ENCODE data around the gene TIAM2.
"Not testable (repeated sequence)": the region's sequence is repeated elsewhere in the genome, so short reads cannot be mapped to it uniquely, and the experiment has no call there.

Gene TIAM2

DNA sequence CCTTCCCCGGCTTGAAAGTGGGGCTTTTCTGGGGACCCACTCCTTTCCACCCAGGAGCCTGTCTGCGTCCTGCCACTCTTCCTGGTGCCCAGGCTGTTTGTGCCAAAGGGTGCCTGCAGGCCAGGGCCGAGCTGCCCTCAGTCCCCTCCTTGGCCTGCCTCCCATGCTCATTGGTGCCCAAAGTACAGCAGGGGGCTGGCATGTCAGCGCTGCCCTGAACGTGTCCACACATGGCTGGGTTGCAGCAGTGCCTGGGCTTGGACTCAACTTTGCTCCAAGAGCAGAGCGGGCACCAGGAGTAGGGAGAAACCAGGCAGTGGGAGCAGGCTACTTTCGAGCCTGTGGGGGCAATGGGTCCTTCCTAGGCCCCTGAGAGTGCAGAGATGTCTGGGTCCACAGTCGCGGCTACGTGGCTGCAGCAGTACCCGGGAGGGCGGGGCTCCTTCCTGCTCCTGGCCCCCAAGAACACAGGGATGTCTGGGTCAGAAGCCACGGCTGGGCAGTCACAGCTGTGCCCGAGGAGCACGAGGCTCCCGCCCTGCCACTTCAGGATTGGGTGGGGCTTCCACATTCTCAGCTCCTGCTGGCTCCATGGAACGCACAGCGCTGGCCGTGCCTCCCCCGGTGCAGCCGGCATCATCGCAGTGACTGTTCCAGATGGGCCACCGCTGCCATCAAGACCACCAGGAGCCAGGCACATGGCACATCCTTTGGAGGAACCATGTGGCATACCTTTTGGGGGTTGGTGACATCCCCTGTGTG, 218.7 kb downstream of the TIAM2 start:
- Histone ChIP-seq H3K9ac (ENCODE audit: low read depth, low read length) (no peak overlapping the region), H3K4me2 (ENCODE audit: insufficient read depth, low read length) (no peak overlapping the region), H3K4me3 (ENCODE audit: low read depth in 1 of 2, low read length in 2 of 2) (no peak overlapping the region), H3K27ac (ENCODE audit: low read length) (no peak overlapping the region), H3K4me1 (ENCODE audit: insufficient read depth, low read length) (no peaks in the 10 kb centered on the region), H3K79me2 (ENCODE audit: insufficient read depth, low read length) (no peaks in the 10 kb centered on the region), H3K27me3 (ENCODE audit: insufficient read depth, low read length, poor library complexity) (no peaks in the 10 kb centered on the region), H3K36me3 (ENCODE audit: insufficient read depth, low read length) (no peaks in the 10 kb centered on the region), H3K9me3 (ENCODE audit: insufficient read depth, low read length, severe bottlenecking) (no peaks in the 10 kb centered on the region), H4K20me1 (ENCODE audit: insufficient read depth, low read length) (no peaks in the 10 kb centered on the region), H2AFZ (ENCODE audit: low read depth, low read length) (no peak overlapping the region)
- DNase-seq (no peak), ATAC-seq (ENCODE audit: insufficient read depth, low read depth) (no peak)
- TF ChIP-seq, protein P1, sequence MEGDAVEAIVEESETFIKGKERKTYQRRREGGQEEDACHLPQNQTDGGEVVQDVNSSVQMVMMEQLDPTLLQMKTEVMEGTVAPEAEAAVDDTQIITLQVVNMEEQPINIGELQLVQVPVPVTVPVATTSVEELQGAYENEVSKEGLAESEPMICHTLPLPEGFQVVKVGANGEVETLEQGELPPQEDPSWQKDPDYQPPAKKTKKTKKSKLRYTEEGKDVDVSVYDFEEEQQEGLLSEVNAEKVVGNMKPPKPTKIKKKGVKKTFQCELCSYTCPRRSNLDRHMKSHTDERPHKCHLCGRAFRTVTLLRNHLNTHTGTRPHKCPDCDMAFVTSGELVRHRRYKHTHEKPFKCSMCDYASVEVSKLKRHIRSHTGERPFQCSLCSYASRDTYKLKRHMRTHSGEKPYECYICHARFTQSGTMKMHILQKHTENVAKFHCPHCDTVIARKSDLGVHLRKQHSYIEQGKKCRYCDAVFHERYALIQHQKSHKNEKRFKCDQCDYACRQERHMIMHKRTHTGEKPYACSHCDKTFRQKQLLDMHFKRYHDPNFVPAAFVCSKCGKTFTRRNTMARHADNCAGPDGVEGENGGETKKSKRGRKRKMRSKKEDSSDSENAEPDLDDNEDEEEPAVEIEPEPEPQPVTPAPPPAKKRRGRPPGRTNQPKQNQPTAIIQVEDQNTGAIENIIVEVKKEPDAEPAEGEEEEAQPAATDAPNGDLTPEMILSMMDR (IDR thresholded peaks at IDR 0.05; ENCODE audit: borderline replicate concordance, extremely low read depth, low read length, poor library complexity, severe bottlenecking): no peak
- no peak for TF ChIP-seq EZH2 (IDR thresholded peaks at IDR 0.05; ENCODE audit: borderline replicate concordance, low read depth, low read length, severe bottlenecking)

DNA sequence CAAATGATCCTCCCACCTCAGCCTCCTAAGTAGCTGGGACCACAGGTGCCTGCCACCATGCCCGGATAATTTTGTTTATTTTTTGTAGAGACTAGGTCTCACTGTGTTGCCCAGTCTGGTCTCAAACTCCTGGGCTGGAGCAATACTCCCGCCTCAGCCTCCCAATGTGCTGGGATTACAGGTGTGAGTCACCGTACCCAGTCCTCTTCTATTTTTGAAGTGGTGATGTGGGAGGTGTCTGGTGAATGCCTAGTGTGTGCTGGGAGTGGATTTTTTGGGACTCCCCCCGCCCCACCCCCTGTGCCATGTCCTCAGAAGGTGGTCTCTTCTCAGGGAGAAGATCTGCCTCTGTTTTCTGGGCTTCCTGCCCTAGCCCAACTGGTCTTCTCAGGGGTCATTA, 220.8 kb downstream of the TIAM2 start:
- DNase-seq (no peak), ATAC-seq (ENCODE audit: insufficient read depth, low read depth) (no peak)
- no peaks in the 10 kb centered on the region for H3K27me3 ChIP-seq (ENCODE audit: insufficient read depth, low read length, poor library complexity)
- H2AFZ ChIP-seq (ENCODE audit: low read depth, low read length): no peak overlapping the region
- H3K79me2 ChIP-seq (ENCODE audit: insufficient read depth, low read length): no peaks in the 10 kb centered on the region
- H4K20me1 ChIP-seq (ENCODE audit: insufficient read depth, low read length): no peaks in the 10 kb centered on the region
- H3K4me3 ChIP-seq (ENCODE audit: low read depth in 1 of 2, low read length in 2 of 2): no peak overlapping the region
- H3K27ac ChIP-seq (ENCODE audit: low read length): no peak overlapping the region
- H3K36me3 ChIP-seq (ENCODE audit: insufficient read depth, low read length): no peaks in the 10 kb centered on the region
- no peaks in the 10 kb centered on the region for H3K9me3 ChIP-seq (ENCODE audit: insufficient read depth, low read length, severe bottlenecking)
- H3K9ac ChIP-seq (ENCODE audit: low read depth, low read length): no peak overlapping the region
- H3K4me1 ChIP-seq (ENCODE audit: insufficient read depth, low read length): no peaks in the 10 kb centered on the region
- H3K4me2 ChIP-seq (ENCODE audit: insufficient read depth, low read length): no peak overlapping the region
- TF ChIP-seq, protein P1 (IDR thresholded peaks at IDR 0.05; ENCODE audit: borderline replicate concordance, extremely low read depth, low read length, poor library complexity, severe bottlenecking): no peak
- TF ChIP-seq EZH2 (IDR thresholded peaks at IDR 0.05; ENCODE audit: borderline replicate concordance, low read depth, low read length, severe bottlenecking): no peak

DNA sequence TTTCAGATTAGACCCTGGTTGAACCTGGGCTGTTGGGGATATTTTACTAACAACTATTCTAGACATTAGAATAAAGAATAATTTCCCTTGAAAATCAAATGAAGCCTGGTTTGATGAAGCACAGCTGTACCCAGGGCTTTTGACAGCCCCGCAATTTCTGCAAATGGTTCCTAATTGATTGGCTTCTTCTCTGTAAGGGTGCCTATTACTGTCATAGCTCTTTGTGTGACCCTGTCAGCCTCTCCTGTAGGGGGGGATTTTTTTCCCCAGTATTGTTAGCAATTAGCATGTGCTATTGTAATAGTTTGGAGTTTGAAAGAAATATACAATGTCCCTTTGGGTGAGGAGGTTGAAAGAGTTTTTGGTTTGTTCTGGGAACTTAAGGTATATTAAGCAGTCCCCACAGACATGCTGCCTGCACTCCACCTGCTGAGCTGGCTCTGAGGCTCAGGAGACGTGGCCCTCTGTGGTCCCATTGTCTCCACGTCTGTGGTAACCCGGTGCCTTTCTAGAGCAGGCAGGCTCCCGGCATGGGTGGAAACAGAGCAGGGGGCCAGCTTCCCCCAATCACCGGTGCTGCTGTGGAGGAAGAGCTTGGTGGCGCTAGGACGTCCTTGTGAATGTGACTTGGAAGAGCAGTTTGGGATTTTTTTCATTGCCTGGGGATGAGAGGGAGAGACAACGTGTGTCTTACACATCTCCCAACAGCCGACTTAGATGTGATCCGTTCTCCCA, 221.4 kb downstream of the TIAM2 start:
- H3K9me3 ChIP-seq (ENCODE audit: insufficient read depth, low read length, severe bottlenecking): no peaks in the 10 kb centered on the region
- H3K36me3 ChIP-seq (ENCODE audit: insufficient read depth, low read length): no peaks in the 10 kb centered on the region
- H3K4me2 ChIP-seq (ENCODE audit: insufficient read depth, low read length): no peak overlapping the region
- ATAC-seq (ENCODE audit: insufficient read depth, low read depth) (no peak), DNase-seq (no peak)
- H2AFZ ChIP-seq (ENCODE audit: low read depth, low read length): no peak overlapping the region
- no peaks in the 10 kb centered on the region for H3K4me1 ChIP-seq (ENCODE audit: insufficient read depth, low read length)
- no peaks in the 10 kb centered on the region for H4K20me1 ChIP-seq (ENCODE audit: insufficient read depth, low read length)
- H3K27me3 ChIP-seq (ENCODE audit: insufficient read depth, low read length, poor library complexity): no peaks in the 10 kb centered on the region
- no peaks in the 10 kb centered on the region for H3K79me2 ChIP-seq (ENCODE audit: insufficient read depth, low read length)
- no peak for TF ChIP-seq EZH2 (IDR thresholded peaks at IDR 0.05; ENCODE audit: borderline replicate concordance, low read depth, low read length, severe bottlenecking)
- TF ChIP-seq, protein P1 (IDR thresholded peaks at IDR 0.05; ENCODE audit: borderline replicate concordance, extremely low read depth, low read length, poor library complexity, severe bottlenecking): no peak
- H3K4me3 ChIP-seq (ENCODE audit: low read depth in 1 of 2, low read length in 2 of 2): no peak overlapping the region
- no peak overlapping the region for H3K27ac ChIP-seq (ENCODE audit: low read length)
- no peak overlapping the region for H3K9ac ChIP-seq (ENCODE audit: low read depth, low read length)

DNA sequence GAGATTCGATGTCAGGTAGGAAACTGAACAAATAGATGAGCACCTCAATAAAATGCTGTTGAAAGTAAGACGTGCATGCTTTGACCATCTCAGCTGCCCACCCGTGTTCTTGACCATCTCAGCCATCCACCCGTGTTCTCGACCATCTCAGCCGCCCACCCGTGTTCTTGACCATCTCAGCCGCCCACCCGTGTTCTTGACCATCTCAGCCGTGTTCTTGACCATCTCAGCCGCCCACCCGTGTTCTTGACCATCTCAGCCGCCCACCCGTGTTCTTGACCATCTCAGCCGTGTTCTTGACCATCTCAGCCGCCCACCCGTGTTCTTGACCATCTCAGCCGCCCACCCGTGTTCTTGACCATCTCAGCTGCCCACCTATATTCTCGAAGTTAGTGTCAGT, 223.6 kb downstream of the TIAM2 start:
- not testable (repeated sequence) for H4K20me1 ChIP-seq (ENCODE audit: insufficient read depth, low read length); H3K79me2 ChIP-seq (ENCODE audit: insufficient read depth, low read length); H3K36me3 ChIP-seq (ENCODE audit: insufficient read depth, low read length); H3K4me3 ChIP-seq (ENCODE audit: low read depth in 1 of 2, low read length in 2 of 2); H3K27me3 ChIP-seq (ENCODE audit: insufficient read depth, low read length, poor library complexity); H3K4me1 ChIP-seq (ENCODE audit: insufficient read depth, low read length); DNase-seq; H3K4me2 ChIP-seq (ENCODE audit: insufficient read depth, low read length); H3K9ac ChIP-seq (ENCODE audit: low read depth, low read length); H3K27ac ChIP-seq (ENCODE audit: low read length); H3K9me3 ChIP-seq (ENCODE audit: insufficient read depth, low read length, severe bottlenecking); H2AFZ ChIP-seq (ENCODE audit: low read depth, low read length); ATAC-seq (ENCODE audit: insufficient read depth, low read depth)

Data from DND-41 (cell line).